Loucy (cell line): ENCODE results near the gene SSTR3.

Experiments used
- H2AFZ ChIP-seq: fragments of 200-600 bp; sonication (generic); 2 replicates; pipeline ENCODE4 v1.6.0; 2016; ENCODE audit warnings: antibody characterized with exemption, mild to moderate bottlenecking, low read length, moderate library complexity
- H3F3A ChIP-seq: fragments of 200-600 bp; 2 replicates; pipeline ENCODE4 v1.6.0; 2016; ENCODE audit warnings: antibody characterized with exemption, low read depth, mild to moderate bottlenecking
- H3K27me3 ChIP-seq: fragments of 200-600 bp; sonication (generic); 2 replicates; pipeline ENCODE4 v1.6.1; 2014; ENCODE audit warnings: low read length, mild to moderate bottlenecking; ENCODE audit not compliant: insufficient read depth, poor library complexity, severe bottlenecking
- H3K36me3 ChIP-seq: fragments of 200-600 bp; sonication (generic); 2 replicates; pipeline ENCODE4 v1.6.1; 2016; ENCODE audit warnings: low read length; ENCODE audit not compliant: insufficient read depth
- H3K4me1 ChIP-seq: fragments of 200-600 bp; sonication (generic); 2 replicates; pipeline ENCODE4 v1.5.1; 2014; ENCODE audit warnings: low read length, mild to moderate bottlenecking; ENCODE audit not compliant: insufficient read depth, poor library complexity, severe bottlenecking
- H3K4me2 ChIP-seq: fragments of 200-600 bp; sonication (generic); 2 replicates; pipeline ENCODE4 v1.6.0; 2014; ENCODE audit warnings: antibody characterized with exemption, low read length, low read depth, mild to moderate bottlenecking; ENCODE audit not compliant: poor library complexity, severe bottlenecking
- H3K4me3 ChIP-seq: fragments of 200-600 bp; sonication (generic); 2 replicates; pipeline ENCODE4 v1.5.1; 2014; ENCODE audit warnings: low read length, mild to moderate bottlenecking, mixed read lengths; ENCODE audit not compliant: poor library complexity, severe bottlenecking
- H3K79me2 ChIP-seq: fragments of 200-600 bp; sonication (generic); 2 replicates; pipeline ENCODE4 v1.6.1; 2014; ENCODE audit warnings: low read length; ENCODE audit not compliant: insufficient read depth
- H3K9ac ChIP-seq: fragments of 200-600 bp; sonication (generic); 2 replicates; pipeline ENCODE4 v1.6.0; 2014; ENCODE audit warnings: mild to moderate bottlenecking, low read depth, low read length, moderate library complexity; ENCODE audit not compliant: poor library complexity, severe bottlenecking
- H3K9me2 ChIP-seq: fragments of 200-600 bp; sonication (generic); replicated peaks from 2 replicates; pipeline ENCODE4 v1.6.1; 2016; ENCODE audit warnings: low read depth, low read length, mixed read lengths
- H3K9me3 ChIP-seq: fragments of 200-600 bp; sonication (generic); 2 replicates; pipeline ENCODE4 v1.6.1; 2014; ENCODE audit warnings: mild to moderate bottlenecking, antibody characterized with exemption, low read length, low read depth; ENCODE audit not compliant: insufficient read depth
- H4K20me1 ChIP-seq: fragments of 200-600 bp; sonication (generic); 2 replicates; pipeline ENCODE4 v1.6.0; 2014; ENCODE audit warnings: antibody characterized with exemption, low read length, mild to moderate bottlenecking; ENCODE audit not compliant: insufficient read depth, poor library complexity, severe bottlenecking
- EZH2phosphoT487 ChIP-seq: fragments of 200-600 bp; IDR thresholded peaks from 2 replicates; pipeline ENCODE4 v1.6.1; 2018; ENCODE audit warnings: antibody characterized with exemption, mild to moderate bottlenecking, moderate library complexity, borderline replicate concordance
- TF ChIP-seq, protein P1 (sequence below): fragments of 200-600 bp; sonication (generic); conservative IDR thresholded peaks from 2 replicates; pipeline ENCODE4 v1.5.1; 2014; ENCODE audit warnings: mild to moderate bottlenecking, antibody characterized with exemption, low read length

SSTR3 gene

GRCh38 chr22:37221424-37222333 is 9.4 kb upstream of the SSTR3 start:
- Histone ChIP-seq H3K79me2 (no peaks in the 10 kb centered on the region), H2AFZ (no peak overlapping the region), H3K4me1 (peaks cover 47% of the 10 kb centered on the region), H3F3A (0 out of 2 replicates have a peak, but pooled peaks cover 2% of the 10 kb centered on the region), H3K4me3 (no peak overlapping the region), H3K9me2 (no peaks in the 10 kb centered on the region), H3K36me3 (peaks cover 35% of the 10 kb centered on the region; the same call in 1 of the 2 replicates), H3K9ac (no peak overlapping the region), H3K27me3 (no peaks in the 10 kb centered on the region), H3K4me2 (peak overlapping the region; percentile 8), H3K9me3 (no peaks in the 10 kb centered on the region), H4K20me1 (peaks cover 3% of the 10 kb centered on the region)
- no peak for TF ChIP-seq EZH2phosphoT487
- TF ChIP-seq, protein P1, sequence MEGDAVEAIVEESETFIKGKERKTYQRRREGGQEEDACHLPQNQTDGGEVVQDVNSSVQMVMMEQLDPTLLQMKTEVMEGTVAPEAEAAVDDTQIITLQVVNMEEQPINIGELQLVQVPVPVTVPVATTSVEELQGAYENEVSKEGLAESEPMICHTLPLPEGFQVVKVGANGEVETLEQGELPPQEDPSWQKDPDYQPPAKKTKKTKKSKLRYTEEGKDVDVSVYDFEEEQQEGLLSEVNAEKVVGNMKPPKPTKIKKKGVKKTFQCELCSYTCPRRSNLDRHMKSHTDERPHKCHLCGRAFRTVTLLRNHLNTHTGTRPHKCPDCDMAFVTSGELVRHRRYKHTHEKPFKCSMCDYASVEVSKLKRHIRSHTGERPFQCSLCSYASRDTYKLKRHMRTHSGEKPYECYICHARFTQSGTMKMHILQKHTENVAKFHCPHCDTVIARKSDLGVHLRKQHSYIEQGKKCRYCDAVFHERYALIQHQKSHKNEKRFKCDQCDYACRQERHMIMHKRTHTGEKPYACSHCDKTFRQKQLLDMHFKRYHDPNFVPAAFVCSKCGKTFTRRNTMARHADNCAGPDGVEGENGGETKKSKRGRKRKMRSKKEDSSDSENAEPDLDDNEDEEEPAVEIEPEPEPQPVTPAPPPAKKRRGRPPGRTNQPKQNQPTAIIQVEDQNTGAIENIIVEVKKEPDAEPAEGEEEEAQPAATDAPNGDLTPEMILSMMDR = no peak; the same call in none of the 2 replicates

DNA sequence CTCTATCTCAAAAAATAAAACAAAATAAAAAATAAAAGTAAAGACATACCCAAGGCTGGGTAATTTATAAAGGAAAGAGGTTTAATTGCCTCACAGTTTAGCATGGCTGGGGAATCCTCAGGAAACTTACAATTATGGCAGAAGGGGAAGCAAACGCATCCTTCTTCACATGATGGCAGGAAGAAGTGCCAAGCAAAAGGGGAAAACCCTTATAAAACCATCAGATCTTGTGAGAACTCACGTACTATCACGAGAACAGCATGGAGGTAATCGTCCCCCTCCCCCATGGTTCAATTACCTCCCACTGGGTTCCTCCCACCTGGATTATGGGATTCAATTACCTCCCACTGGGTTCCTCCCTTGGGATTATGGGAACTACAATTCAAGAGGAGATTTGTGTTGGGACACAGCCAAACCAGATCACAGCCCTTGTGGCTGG is 8.3 kb upstream of the SSTR3 start:
- Histone ChIP-seq H3F3A (0 out of 2 replicates have a peak, but pooled peaks cover 2% of the 10 kb centered on the region), H3K27me3 (no peaks in the 10 kb centered on the region), H3K36me3 (peaks cover 23% of the 10 kb centered on the region; the same call in 1 of the 2 replicates), H3K79me2 (no peaks in the 10 kb centered on the region), H3K9me3 (no peaks in the 10 kb centered on the region), H3K4me3 (no peak overlapping the region), H3K9me2 (no peaks in the 10 kb centered on the region), H3K4me2 (no peak overlapping the region), H3K9ac (no peak overlapping the region), H2AFZ (no peak overlapping the region), H3K4me1 (peaks cover 47% of the 10 kb centered on the region), H4K20me1 (peaks cover 3% of the 10 kb centered on the region)
- TF ChIP-seq EZH2phosphoT487 = no peak
- TF ChIP-seq, protein P1 = no peak

DNA sequence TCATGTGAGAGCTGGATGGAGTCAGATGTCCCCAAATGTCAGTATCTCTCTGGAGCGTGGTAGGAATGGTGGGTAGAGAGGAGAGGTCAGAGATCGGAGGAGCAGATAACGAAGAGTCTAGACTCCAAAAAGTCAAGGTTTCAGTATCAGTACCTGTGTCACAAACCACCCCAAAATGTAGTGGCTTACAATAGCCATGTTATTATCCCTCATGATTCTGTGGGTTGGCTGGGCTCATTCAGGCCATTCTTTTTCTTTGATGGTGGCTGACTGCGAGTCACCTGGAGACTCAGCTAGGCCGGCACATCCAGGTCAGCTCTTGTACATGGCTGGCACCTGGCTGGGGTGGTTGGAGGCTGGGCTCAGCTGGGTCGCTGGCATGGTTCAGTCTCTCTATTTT is 7.3 kb upstream of the SSTR3 start:
- H3K4me2 ChIP-seq = peak overlapping the region; percentile 63
- no peaks in the 10 kb centered on the region for H3K9me3 ChIP-seq
- H3K9ac ChIP-seq = peak overlapping the region; percentile 44
- 0 out of 2 replicates have a peak, but pooled peaks cover 2% of the 10 kb centered on the region for H3F3A ChIP-seq
- no peak for TF ChIP-seq EZH2phosphoT487
- TF ChIP-seq, protein P1 = no peak
- peaks cover 13% of the 10 kb centered on the region; the same call in 1 of the 2 replicates for H3K36me3 ChIP-seq
- H3K4me3 ChIP-seq = peak overlapping the region; percentile 39
- H2AFZ ChIP-seq = no peak overlapping the region
- H3K9me2 ChIP-seq = no peaks in the 10 kb centered on the region
- no peaks in the 10 kb centered on the region for H3K27me3 ChIP-seq
- H4K20me1 ChIP-seq = peaks cover 3% of the 10 kb centered on the region
- H3K79me2 ChIP-seq = no peaks in the 10 kb centered on the region
- peaks cover 47% of the 10 kb centered on the region for H3K4me1 ChIP-seq
